GM12891 (cell line): ENCODE results near the gene TRIM33.

Experiments
- PAX5 ChIP-seq: IDR thresholded peaks from 2 replicates; pipeline ENCODE4 v1.6.1; 2011; ENCODE audit warnings: low read length, moderate library complexity, mild to moderate bottlenecking; ENCODE audit not compliant: insufficient read depth, severe bottlenecking
- POLR2A ChIP-seq: IDR thresholded peaks from 2 replicates; pipeline ENCODE4 v1.6.1; 2011; ENCODE audit warnings: low read depth, low read length, control low read depth
- POLR2AphosphoS5 ChIP-seq: IDR thresholded peaks from 2 replicates; pipeline ENCODE4 v1.6.1; 2011; ENCODE audit warnings: low read depth, low read length, control low read depth
- POU2F2 ChIP-seq: IDR thresholded peaks from 2 replicates; pipeline ENCODE4 v1.6.1; 2011; ENCODE audit warnings: low read depth, mild to moderate bottlenecking, control low read depth, low read length, moderate library complexity
- SPI1 ChIP-seq: IDR thresholded peaks from 2 replicates; pipeline ENCODE4 v1.6.1; 2011; ENCODE audit warnings: low read depth, low read length, control low read depth
- TAF1 ChIP-seq: IDR thresholded peaks from 2 replicates; pipeline ENCODE4 v1.6.1; 2011; ENCODE audit warnings: low read depth, low read length, control low read depth

- TF ChIP-seq POLR2A = no peak
- no peak for TF ChIP-seq POLR2AphosphoS5
- TF ChIP-seq SPI1 = no peak; the same call in 1 of the 2 replicates
- no peak for TF ChIP-seq TAF1
- TF ChIP-seq PAX5 = no peak
- no peak for TF ChIP-seq POU2F2
Observed at GRCh38 chr1:114468047-114468446, 43.0 kb downstream of the TRIM33 start.
